Measurements from ENCODE around the gene KIRREL2.

GRCh38 chr19:35872180-35872579 is 15.5 kb downstream of the KIRREL2 start:
- TF ChIP-seq CTCF (IDR thresholded peaks at IDR 0.05) (no peak), POLR2A (IDR thresholded peaks at IDR 0.05) (no peak)

Measured in testis (tissue), 2 donors.